ENCODE data around the gene SLC5A6.

DNA sequence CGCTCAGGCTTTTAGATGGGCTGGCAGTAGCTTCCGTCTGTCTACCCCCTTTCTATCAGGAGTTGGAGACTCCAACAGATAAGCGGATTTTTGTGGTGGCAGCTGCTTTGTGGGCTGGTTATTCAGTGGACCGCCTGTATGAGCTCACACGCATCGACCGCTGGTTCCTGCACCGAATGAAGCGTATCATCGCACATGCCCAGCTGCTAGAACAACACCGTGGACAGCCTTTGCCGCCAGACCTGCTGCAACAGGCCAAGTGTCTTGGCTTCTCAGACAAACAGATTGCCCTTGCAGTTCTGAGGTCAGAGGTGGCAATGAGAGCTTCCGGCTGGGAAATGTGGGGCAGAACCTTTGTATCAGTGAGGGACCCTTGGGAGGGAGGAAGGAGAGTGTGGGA, 19.9 kb upstream of the SLC5A6 start:
- no peak for TF ChIP-seq ATF2 (tag by site-specific recombination; IDR thresholded peaks at IDR 0.05; ENCODE audit: low read depth)
- no peak for TF ChIP-seq ZNF274 (IDR thresholded peaks at IDR 0.05; ENCODE audit: low read length)
- TF ChIP-seq ZNF274 (tag by site-specific recombination; IDR thresholded peaks at IDR 0.05; ENCODE audit: borderline replicate concordance): no peak
- no peak for TF ChIP-seq ZNF514 (tag by site-specific recombination; IDR thresholded peaks at IDR 0.05)
- TF ChIP-seq ZNF239 (tag by site-specific recombination; IDR thresholded peaks at IDR 0.05): no peak
- TF ChIP-seq, protein P1, sequence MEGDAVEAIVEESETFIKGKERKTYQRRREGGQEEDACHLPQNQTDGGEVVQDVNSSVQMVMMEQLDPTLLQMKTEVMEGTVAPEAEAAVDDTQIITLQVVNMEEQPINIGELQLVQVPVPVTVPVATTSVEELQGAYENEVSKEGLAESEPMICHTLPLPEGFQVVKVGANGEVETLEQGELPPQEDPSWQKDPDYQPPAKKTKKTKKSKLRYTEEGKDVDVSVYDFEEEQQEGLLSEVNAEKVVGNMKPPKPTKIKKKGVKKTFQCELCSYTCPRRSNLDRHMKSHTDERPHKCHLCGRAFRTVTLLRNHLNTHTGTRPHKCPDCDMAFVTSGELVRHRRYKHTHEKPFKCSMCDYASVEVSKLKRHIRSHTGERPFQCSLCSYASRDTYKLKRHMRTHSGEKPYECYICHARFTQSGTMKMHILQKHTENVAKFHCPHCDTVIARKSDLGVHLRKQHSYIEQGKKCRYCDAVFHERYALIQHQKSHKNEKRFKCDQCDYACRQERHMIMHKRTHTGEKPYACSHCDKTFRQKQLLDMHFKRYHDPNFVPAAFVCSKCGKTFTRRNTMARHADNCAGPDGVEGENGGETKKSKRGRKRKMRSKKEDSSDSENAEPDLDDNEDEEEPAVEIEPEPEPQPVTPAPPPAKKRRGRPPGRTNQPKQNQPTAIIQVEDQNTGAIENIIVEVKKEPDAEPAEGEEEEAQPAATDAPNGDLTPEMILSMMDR (tag by site-specific recombination; IDR thresholded peaks at IDR 0.05): no peak
- TF ChIP-seq ZNF155 (tag by site-specific recombination; IDR thresholded peaks at IDR 0.05): no peak
- TF ChIP-seq REST (tag by site-specific recombination; IDR thresholded peaks at IDR 0.05): no peak
